Measurements from ENCODE around the gene PSG6.
"Not testable (repeated sequence)": the region's sequence is repeated elsewhere in the genome, so short reads cannot be mapped to it uniquely, and the experiment has no call there.

DNA sequence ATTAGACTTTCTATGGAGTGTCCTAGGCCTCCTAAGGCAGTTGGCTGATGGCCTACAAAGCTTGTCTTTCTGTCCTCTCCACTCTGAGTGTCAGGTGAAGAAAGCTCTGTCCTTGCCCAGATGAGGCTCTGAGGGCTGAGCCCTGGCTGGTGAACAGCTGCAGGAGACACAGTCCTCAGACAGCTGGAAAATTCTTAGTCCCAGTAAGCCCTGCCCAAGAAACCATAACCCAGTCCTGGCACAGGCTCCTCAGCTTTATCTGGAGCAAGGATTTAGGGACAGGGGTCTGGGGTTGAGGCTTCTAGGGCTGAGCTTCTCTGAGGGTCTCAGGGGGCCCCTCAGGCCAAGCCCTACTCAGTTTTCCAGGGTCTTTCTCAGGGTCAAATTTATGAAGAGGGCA lies 17.0 kb upstream of the PSG6 start:
- not testable (repeated sequence) for TF ChIP-seq POLR2A, CTCF (IDR thresholded peaks at IDR 0.05)

Data from lower leg skin (tissue), 3 donors.